ENCODE measurements around the gene CACNG1. TPM values are rescaled to one million over a fixed set of nuclear protein-coding genes. Genes with fewer than 3 reads are reported as not detected.

The CACNG1 gene
- total RNA-seq, 1 experiment from 2014 or later = not detected

GRCh38 chr17:67030641-67031040 is 13.7 kb upstream of the CACNG1 start:
- TF ChIP-seq CTCF (conservative IDR thresholded peaks at IDR 0.05) = no peak
- Histone ChIP-seq H3K14ac (ENCODE audit: insufficient read depth, low read length) (no peak overlapping the region; the same call in 1 of the 2 replicates), H3K27ac (ENCODE audit: insufficient read length, low read depth, low read length) (no peak overlapping the region), H3K4me1 (ENCODE audit: insufficient read depth, low read length) (no peaks in the 10 kb centered on the region), H3K56ac (ENCODE audit: insufficient read length, low read depth, low read length) (no peak overlapping the region), H3K23me2 (ENCODE audit: insufficient read length, low read depth, low read length, poor library complexity, severe bottlenecking) (no peaks in the 10 kb centered on the region), H2BK15ac (ENCODE audit: low read depth, low read length) (no peak overlapping the region), H4K5ac (ENCODE audit: insufficient read length, low read depth, low read length) (no peak overlapping the region), H2AK5ac (ENCODE audit: insufficient read length, low read length) (no peak overlapping the region), H4K20me1 (ENCODE audit: control insufficient read depth, insufficient read depth, insufficient read length) (no peaks in the 10 kb centered on the region), H3K9ac (ENCODE audit: extremely low read depth, insufficient read length, low read length) (no peak overlapping the region), H2BK12ac (ENCODE audit: insufficient read length, low read depth, low read length) (no peak overlapping the region), H3K79me2 (ENCODE audit: insufficient read depth, low read length) (no peaks in the 10 kb centered on the region), H3K18ac (ENCODE audit: insufficient read length, low read depth, low read length) (no peak overlapping the region), H2BK5ac (ENCODE audit: insufficient read length, low read length) (no peak overlapping the region), H3K79me1 (ENCODE audit: insufficient read depth, low read depth, low read length, poor library complexity, severe bottlenecking) (no peaks in the 10 kb centered on the region), H4K8ac (replicated peaks; ENCODE audit: insufficient read length, low read depth, low read length) (no peak overlapping the region), H3K4ac (ENCODE audit: low read depth, low read length) (no peak overlapping the region), H4K91ac (ENCODE audit: insufficient read length, low read depth, low read length) (no peak overlapping the region), H2AFZ (ENCODE audit: low read length) (no peak overlapping the region), H2BK20ac (ENCODE audit: low read depth, low read length, poor library complexity, severe bottlenecking) (no peak overlapping the region), H3K9me3 (ENCODE audit: control insufficient read depth, low read depth, low read length) (no peaks in the 10 kb centered on the region), H3T11ph (ENCODE audit: low read length) (no peak overlapping the region), H3K4me2 (ENCODE audit: insufficient read depth, insufficient read length, low read length) (no peak overlapping the region), H2BK120ac (ENCODE audit: low read depth, low read length, poor library complexity, severe bottlenecking) (no peak overlapping the region), H3K23ac (ENCODE audit: insufficient read length, low read depth, low read length) (no peak overlapping the region), H3K27me3 (ENCODE audit: insufficient read depth, low read length) (no peaks in the 10 kb centered on the region)
- no peak for DNase-seq
- Mint-ChIP-seq H3K4me3 (no peak overlapping the region), H3K27ac (peak overlapping the region in 1 of 3 experiments; percentile 61; a peak in 2 of 7 replicates), H3K27me3 (ENCODE audit: low read depth) (peaks cover under 1% of the 10 kb centered on the region; the same call in 1 of the 2 replicates), H3K36me3 (ENCODE audit: insufficient read depth in 1 of 3, low read depth in 3 of 3) (peaks cover 0 to 3% (median 0%) of the 10 kb centered on the region in 3 experiments; a peak in 1 of 7 replicates), H3K4me1 (no peaks in the 10 kb centered on the region), H3K9me3 (peaks cover 0 to 2% of the 10 kb centered on the region in 2 experiments; a peak in 1 of 5 replicates)
- no CpG with 5 or more reads among the region's 21 CpGs for WGBS (ENCODE audit: extremely low coverage, insufficient read length, low lambda C conversion rate)

Measured in H9 (cell line).